Measurements from ENCODE around the gene KRT9. TPM values are rescaled to one million over a fixed set of nuclear protein-coding genes. Genes with fewer than 3 reads are reported as not detected.

Gene KRT9
- total RNA-seq, 4 donors from 2014 or later = not detected

GRCh38 chr17:41522301-41523224 is 49.3 kb downstream of the KRT9 start:
- Histone ChIP-seq H3K27ac (peak overlapping the region; percentile 81 to 92 (median 82)), H3K4me3 (no peak overlapping the region), H3K36me3 (no peaks in the 10 kb centered on the region), H3K4me1 (peaks cover 9 to 52% (median 36%) of the 10 kb centered on the region in 4 donors), H3K9me3 (no peaks in the 10 kb centered on the region), H3K27me3 (peaks cover 8% of the 10 kb centered on the region)
- DNase-seq = peak; percentile 50
- intact Hi-C loops (cut with DNase I; ENCODE audit: low total_unique reads) (no loop called here), in situ Hi-C loops (cut with MboI; ENCODE audit: low pct_ligation_motif_present in 1 of 4, low pct_unique_long_range_greater_than_20kb in 1 of 4, low sequenced_read_pairs in 3 of 4) (no loop called here)
- WGBS, 2 donors (ENCODE audit: low coverage in 1 of 2) = 60 to 74% methylated on average over 1 to 11 of the region's 12 CpGs
- TF ChIP-seq POLR2AphosphoS5 (IDR thresholded peaks at IDR 0.05) (peak in 1 of 3 donors; percentile 27), POLR2A (IDR thresholded peaks at IDR 0.05) (peak; percentile 39), EP300 (IDR thresholded peaks at IDR 0.05; ENCODE audit: low read depth) (no peak)
- TF ChIP-seq, protein P1, sequence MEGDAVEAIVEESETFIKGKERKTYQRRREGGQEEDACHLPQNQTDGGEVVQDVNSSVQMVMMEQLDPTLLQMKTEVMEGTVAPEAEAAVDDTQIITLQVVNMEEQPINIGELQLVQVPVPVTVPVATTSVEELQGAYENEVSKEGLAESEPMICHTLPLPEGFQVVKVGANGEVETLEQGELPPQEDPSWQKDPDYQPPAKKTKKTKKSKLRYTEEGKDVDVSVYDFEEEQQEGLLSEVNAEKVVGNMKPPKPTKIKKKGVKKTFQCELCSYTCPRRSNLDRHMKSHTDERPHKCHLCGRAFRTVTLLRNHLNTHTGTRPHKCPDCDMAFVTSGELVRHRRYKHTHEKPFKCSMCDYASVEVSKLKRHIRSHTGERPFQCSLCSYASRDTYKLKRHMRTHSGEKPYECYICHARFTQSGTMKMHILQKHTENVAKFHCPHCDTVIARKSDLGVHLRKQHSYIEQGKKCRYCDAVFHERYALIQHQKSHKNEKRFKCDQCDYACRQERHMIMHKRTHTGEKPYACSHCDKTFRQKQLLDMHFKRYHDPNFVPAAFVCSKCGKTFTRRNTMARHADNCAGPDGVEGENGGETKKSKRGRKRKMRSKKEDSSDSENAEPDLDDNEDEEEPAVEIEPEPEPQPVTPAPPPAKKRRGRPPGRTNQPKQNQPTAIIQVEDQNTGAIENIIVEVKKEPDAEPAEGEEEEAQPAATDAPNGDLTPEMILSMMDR (IDR thresholded peaks at IDR 0.05) = no peak

- no peaks in the 10 kb centered on the region for H3K27me3 ChIP-seq
- no peaks in the 10 kb centered on the region for H3K9me3 ChIP-seq
- peaks cover 9 to 52% (median 35%) of the 10 kb centered on the region in 4 donors for H3K4me1 ChIP-seq
- no peaks in the 10 kb centered on the region for H3K36me3 ChIP-seq
- intact Hi-C loops (cut with DNase I; ENCODE audit: low total_unique reads) = no loop called here
- H3K4me3 ChIP-seq = no peak overlapping the region
- in situ Hi-C loops (cut with MboI; ENCODE audit: low pct_ligation_motif_present in 1 of 4, low pct_unique_long_range_greater_than_20kb in 1 of 4, low sequenced_read_pairs in 3 of 4) = no loop called here
- DNase-seq = peak; percentile 88
- WGBS, 2 donors (ENCODE audit: low coverage in 1 of 2) = 36% methylated on average over 3 of the region's 6 CpGs; no CpG with 5 or more reads in 1 of the 2 donors
- peak overlapping the region; percentile 81 to 92 (median 82) for H3K27ac ChIP-seq
- TF ChIP-seq POLR2A (IDR thresholded peaks at IDR 0.05) = peak; percentile 64
- peak; percentile 47 for TF ChIP-seq EP300 (IDR thresholded peaks at IDR 0.05; ENCODE audit: low read depth)
- TF ChIP-seq POLR2AphosphoS5 (IDR thresholded peaks at IDR 0.05) = peak in 2 of 3 donors; percentile 56 to 72
- TF ChIP-seq, protein P1 (IDR thresholded peaks at IDR 0.05) = peak in 2 of 5 experiments; percentile 31 to 54
These were observed 50.1 kb downstream of the KRT9 start for GRCh38 chr17:41521574-41522261.

DNA sequence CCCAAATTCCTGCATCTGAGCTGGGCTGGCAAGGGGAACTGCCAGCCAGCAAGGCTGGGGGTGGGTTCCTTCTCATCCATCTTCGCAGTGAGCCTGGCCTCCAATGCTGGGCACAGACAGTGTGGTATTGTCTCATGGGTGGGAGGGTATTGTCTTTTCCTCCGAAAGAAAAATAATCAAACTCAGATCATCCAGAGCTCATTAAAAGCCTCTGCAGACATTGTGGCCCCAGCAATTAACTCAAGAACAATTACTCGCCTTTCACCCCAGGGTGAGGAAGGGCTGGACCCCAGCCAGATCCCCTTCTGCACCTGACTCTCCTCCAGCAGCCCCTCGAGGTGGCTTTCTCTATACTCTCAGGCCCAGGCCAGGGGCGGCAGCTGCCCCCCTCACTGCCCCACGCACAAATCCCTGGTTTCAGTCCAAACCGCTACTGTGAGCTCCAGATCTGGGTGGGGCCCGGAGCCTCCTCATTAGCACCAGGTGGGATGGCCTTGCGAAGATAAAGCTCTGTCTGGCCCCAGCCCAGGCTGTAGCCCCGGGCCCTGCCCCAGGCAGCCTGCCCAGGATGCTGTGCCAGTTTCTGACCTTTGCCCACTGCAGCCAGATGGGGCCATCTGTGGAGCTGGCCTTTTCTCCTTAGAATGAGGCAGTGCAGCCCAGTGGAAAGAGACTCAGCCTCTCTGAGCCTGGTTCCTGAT is 50.9 kb downstream of the KRT9 start:
- in situ Hi-C loops (cut with MboI; ENCODE audit: low pct_ligation_motif_present in 1 of 4, low pct_unique_long_range_greater_than_20kb in 1 of 4, low sequenced_read_pairs in 3 of 4) = no loop called here
- intact Hi-C loops (cut with DNase I; ENCODE audit: low total_unique reads) = no loop called here
- Histone ChIP-seq H3K36me3 (no peaks in the 10 kb centered on the region), H3K9me3 (no peaks in the 10 kb centered on the region), H3K4me3 (no peak overlapping the region), H3K4me1 (peaks cover 9 to 50% (median 35%) of the 10 kb centered on the region in 4 donors), H3K27ac (peak overlapping the region; percentile 81 to 92 (median 82)), H3K27me3 (no peaks in the 10 kb centered on the region)
- peak; percentile 79 for DNase-seq
- WGBS, 2 donors (ENCODE audit: low coverage in 1 of 2) = 40 to 41% methylated on average over 3 to 10 of the region's 10 CpGs
- TF ChIP-seq, protein P1 (IDR thresholded peaks at IDR 0.05) = no peak
- TF ChIP-seq EP300 (IDR thresholded peaks at IDR 0.05; ENCODE audit: low read depth) (no peak), POLR2AphosphoS5 (IDR thresholded peaks at IDR 0.05) (no peak), POLR2A (IDR thresholded peaks at IDR 0.05) (no peak)

All from transverse colon (tissue), 4 donors.